Fibroblast of lung (primary cell): ENCODE measurements around the gene ACR. TPM values are rescaled to one million over a fixed set of nuclear protein-coding genes. Genes with fewer than 3 reads are reported as not detected.

Experiments used
- DNase-seq, 2 donors: peaks; one replicate each; pipeline versions ENCODE4 v3.0.0 to v3.0.0-alpha.2; 2010; ENCODE audit warnings: low read depth in 2 of 2
- H2AFZ ChIP-seq: 2 replicates; pipeline ENCODE4 v1.5.1; 2012; ENCODE audit warnings: low read length, control low read depth, inconsistent platforms
- H3K27ac ChIP-seq: 2 replicates; pipeline ENCODE4 v1.5.1; 2011; ENCODE audit warnings: low read length, control low read depth; ENCODE audit not compliant: insufficient read depth
- H3K27me3 ChIP-seq: 2 replicates; pipeline ENCODE4 v1.5.1; 2011; ENCODE audit warnings: mild to moderate bottlenecking, low read length; ENCODE audit not compliant: control insufficient read depth, insufficient read depth
- H3K36me3 ChIP-seq: 2 replicates; pipeline ENCODE4 v1.5.1; 2011; ENCODE audit warnings: low read length; ENCODE audit not compliant: control insufficient read depth, insufficient read depth
- H3K4me1 ChIP-seq: 2 replicates; pipeline ENCODE4 v1.5.1; 2011; ENCODE audit warnings: low read length; ENCODE audit not compliant: control insufficient read depth, insufficient read depth; ENCODE audit errors: extremely low read depth
- H3K4me2 ChIP-seq: 2 replicates; pipeline ENCODE4 v1.5.1; 2011; ENCODE audit warnings: low read length, control low read depth; ENCODE audit not compliant: insufficient read depth; ENCODE audit errors: extremely low read depth
- H3K4me3 ChIP-seq, 4 experiments: fragments of 200-600 bp in 1 of 4; sonication (generic) in 1 of 4; replicated peaks in 1 of 4; 2 replicates each; pipeline ENCODE4 v1.5.1; 2011 to 2016; ENCODE audit warnings: low read length in 4 of 4, low read depth in 3 of 4, mild to moderate bottlenecking in 3 of 4, control low read depth in 2 of 4, inconsistent platforms in 1 of 4, mixed read lengths in 1 of 4; ENCODE audit not compliant: insufficient read depth in 1 of 4; ENCODE audit errors: control extremely low read depth in 1 of 4
- H3K79me2 ChIP-seq: 2 replicates; pipeline ENCODE4 v1.5.1; 2012; ENCODE audit warnings: mild to moderate bottlenecking, low read length, inconsistent platforms; ENCODE audit not compliant: control insufficient read depth, insufficient read depth
- H3K9ac ChIP-seq: 2 replicates; pipeline ENCODE4 v1.5.1; 2011; ENCODE audit warnings: mild to moderate bottlenecking, low read length, control low read depth; ENCODE audit not compliant: insufficient read depth
- H3K9me3 ChIP-seq: 2 replicates; pipeline ENCODE4 v1.5.1; 2012; ENCODE audit warnings: low read depth, low read length; ENCODE audit not compliant: control insufficient read depth, insufficient read depth
- H4K20me1 ChIP-seq: 2 replicates; pipeline ENCODE4 v1.5.1; 2011; ENCODE audit warnings: low read length; ENCODE audit not compliant: control insufficient read depth, insufficient read depth; ENCODE audit errors: extremely low read depth
- EZH2 ChIP-seq: IDR thresholded peaks from 2 replicates; pipeline ENCODE4 v1.5.1; 2012; ENCODE audit warnings: low read length, control low read depth, mild to moderate bottlenecking; ENCODE audit errors: missing control alignments
- polyA minus RNA-seq: library from RNA; depleted of rRNA, polyadenylated mRNA; stranded (reverse); fragments of >200 nt; gene quantifications from 2 replicates; pipeline ENCODE4 v1.2.3, GENCODE V29; 2011; ENCODE audit warnings: low replicate concordance
- polyA plus RNA-seq, 2 donors: library from polyadenylated mRNA; depleted of rRNA in 1 of 2; stranded (reverse) in 1 of 2; unstranded in 1 of 2; fragments of >200 nt; gene quantifications; 2 replicates each; pipeline ENCODE4 v1.2.1, GENCODE V29; 2011 to 2012; ENCODE audit warnings: missing spikeins in 1 of 2
- total RNA-seq: library from RNA; depleted of rRNA; stranded (reverse); fragments of >200 nt; gene quantifications from 2 replicates; pipeline ENCODE4 v1.2.1, GENCODE V29; 2014
- TF ChIP-seq, protein P1 (sequence below), 2 donors: IDR thresholded peaks in 1 of 2; conservative IDR thresholded peaks in 1 of 2; 1 replicate in 1 of 2; 2 replicates in 1 of 2; pipeline ENCODE4 v1.5.1; 2011 to 2012; ENCODE audit warnings: low read length in 2 of 2, control low read depth in 1 of 2, inconsistent platforms in 1 of 2, low read depth in 1 of 2, mild to moderate bottlenecking in 1 of 2

Gene ACR
- total RNA-seq (not detected in 2 replicates), polyA plus RNA-seq (not detected in 2 replicates), polyA minus RNA-seq (not detected in 2 replicates)
- not detected in 2 replicates for polyA plus RNA-seq (2012)

DNA sequence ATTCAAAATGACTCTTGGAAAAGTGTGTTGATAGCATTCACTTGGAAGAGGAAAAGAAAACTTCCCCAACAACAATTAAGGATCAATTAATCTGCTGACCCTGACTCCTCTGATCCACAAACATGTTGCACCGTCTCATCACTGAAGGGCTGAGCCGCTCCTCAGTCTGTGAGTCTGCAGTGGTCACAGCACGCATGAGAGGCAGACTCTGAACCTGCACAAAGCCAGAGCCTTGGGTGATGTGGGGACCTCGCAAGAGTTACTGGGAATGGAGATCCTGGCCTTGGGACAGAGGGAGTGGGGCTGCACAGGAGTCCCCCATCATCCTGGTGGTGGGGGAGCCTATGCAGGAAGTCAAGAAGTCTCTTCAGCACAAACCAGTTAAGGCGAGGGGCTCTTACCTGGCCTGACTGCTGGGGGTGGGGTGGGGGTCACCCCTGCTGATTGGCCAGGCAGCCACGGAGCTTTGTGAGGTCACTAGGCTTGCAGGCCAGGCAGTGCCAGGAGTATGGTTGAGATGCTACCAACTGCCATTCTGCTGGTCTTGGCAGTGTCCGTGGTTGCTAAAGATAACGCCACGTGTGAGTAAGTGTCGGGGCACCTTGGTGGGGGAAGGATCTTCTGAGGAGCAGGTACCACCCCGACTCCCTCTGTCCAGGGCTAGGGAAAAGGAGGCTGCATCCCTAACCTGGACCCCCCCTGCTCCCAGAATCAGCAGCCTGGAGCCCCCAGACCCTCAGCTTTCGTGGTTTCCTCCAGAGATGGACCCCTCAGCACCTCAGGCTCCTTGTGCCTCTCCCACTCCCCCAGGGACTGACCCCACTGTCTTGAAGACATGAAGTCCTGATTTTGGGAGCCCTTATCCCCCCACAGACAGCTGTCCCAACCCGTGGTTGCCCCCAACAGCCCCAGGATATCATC is at the start of gene ACR:
ACR (plus strand) TSS at position 477 of the 921 bp plus-strand sequence; CDS start at position 509, 32 bp downstream.
- Histone ChIP-seq H3K27ac (no peak within 1 kb of the TSS), H4K20me1 (no peaks in the 10 kb centered on the region), H3K27me3 (no peaks in the 10 kb centered on the region), H3K9ac (no peak within 1 kb of the TSS), H3K9me3 (no peaks in the 10 kb centered on the region), H3K4me2 (no peak within 1 kb of the TSS), H3K79me2 (no peaks in the 10 kb centered on the region), H3K4me3 (no peak within 1 kb of the TSS), H3K4me1 (peaks cover 4% of the 10 kb centered on the region), H2AFZ (no peak within 1 kb of the TSS), H3K36me3 (no peaks in the 10 kb centered on the region)
- DNase-seq, result no peak
- TF ChIP-seq EZH2, result no peak
- TF ChIP-seq, protein P1, sequence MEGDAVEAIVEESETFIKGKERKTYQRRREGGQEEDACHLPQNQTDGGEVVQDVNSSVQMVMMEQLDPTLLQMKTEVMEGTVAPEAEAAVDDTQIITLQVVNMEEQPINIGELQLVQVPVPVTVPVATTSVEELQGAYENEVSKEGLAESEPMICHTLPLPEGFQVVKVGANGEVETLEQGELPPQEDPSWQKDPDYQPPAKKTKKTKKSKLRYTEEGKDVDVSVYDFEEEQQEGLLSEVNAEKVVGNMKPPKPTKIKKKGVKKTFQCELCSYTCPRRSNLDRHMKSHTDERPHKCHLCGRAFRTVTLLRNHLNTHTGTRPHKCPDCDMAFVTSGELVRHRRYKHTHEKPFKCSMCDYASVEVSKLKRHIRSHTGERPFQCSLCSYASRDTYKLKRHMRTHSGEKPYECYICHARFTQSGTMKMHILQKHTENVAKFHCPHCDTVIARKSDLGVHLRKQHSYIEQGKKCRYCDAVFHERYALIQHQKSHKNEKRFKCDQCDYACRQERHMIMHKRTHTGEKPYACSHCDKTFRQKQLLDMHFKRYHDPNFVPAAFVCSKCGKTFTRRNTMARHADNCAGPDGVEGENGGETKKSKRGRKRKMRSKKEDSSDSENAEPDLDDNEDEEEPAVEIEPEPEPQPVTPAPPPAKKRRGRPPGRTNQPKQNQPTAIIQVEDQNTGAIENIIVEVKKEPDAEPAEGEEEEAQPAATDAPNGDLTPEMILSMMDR (conservative IDR thresholded peaks at IDR 0.05 in 1 of 2, IDR thresholded peaks at IDR 0.05 in 1 of 2; ENCODE audit: low read depth in 1 of 2, low read length in 2 of 2), result no peak

DNA sequence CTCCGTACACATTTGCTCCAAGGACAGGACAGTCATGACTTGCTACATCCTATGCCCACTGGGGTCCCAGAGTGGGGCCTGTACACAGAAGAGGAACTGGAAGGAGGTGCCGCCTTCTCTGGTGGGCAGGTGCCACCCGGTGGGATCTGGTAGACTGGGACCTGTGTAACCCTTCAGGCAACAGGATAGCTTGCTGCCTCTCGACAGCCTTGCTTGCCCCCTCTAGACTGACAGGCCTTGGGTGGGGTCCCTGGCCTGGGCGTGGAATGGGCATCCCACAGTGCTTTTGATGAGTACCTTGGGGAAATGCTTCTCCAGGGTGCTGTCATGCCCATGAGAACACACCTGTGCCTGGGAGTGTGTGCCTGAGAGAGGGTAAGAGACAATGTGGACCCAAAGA is 49.6 kb upstream of the ACR start:
- no peaks in the 10 kb centered on the region for H3K4me1 ChIP-seq
- no peak overlapping the region for H3K9ac ChIP-seq
- no peaks in the 10 kb centered on the region for H3K36me3 ChIP-seq
- H3K4me3 ChIP-seq, result no peak overlapping the region
- H3K4me2 ChIP-seq, result no peak overlapping the region
- TF ChIP-seq EZH2, result no peak
- TF ChIP-seq, protein P1 (conservative IDR thresholded peaks at IDR 0.05 in 1 of 2, IDR thresholded peaks at IDR 0.05 in 1 of 2; ENCODE audit: low read depth in 1 of 2, low read length in 2 of 2), result no peak
- H3K27ac ChIP-seq, result no peak overlapping the region
- no peak for DNase-seq
- no peaks in the 10 kb centered on the region for H3K9me3 ChIP-seq
- no peaks in the 10 kb centered on the region for H3K27me3 ChIP-seq
- no peak overlapping the region for H2AFZ ChIP-seq
- H3K79me2 ChIP-seq, result no peaks in the 10 kb centered on the region
- no peaks in the 10 kb centered on the region for H4K20me1 ChIP-seq

DNA sequence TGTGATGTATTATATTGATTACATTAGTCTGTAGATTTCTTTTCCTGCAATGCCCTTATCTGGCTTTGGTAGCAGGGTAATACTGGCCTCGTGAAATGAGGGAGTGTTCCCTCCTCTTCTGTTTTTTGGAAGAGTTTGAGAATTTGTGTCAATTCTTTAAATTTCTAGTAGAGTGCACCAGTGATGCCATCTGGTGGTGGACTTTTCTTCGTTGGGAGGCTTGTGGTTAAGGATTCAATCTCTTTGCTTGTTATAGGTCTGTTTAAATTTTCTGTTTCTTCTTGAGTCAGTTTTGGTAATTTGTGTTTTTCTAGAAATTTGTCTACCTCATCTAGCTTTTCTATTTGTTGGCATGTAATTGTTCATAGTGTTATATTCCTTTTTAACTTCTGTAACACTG is 46.5 kb upstream of the ACR start:
- Histone ChIP-seq H3K4me2 (no peak overlapping the region), H2AFZ (no peak overlapping the region), H3K9ac (no peak overlapping the region), H3K79me2 (no peaks in the 10 kb centered on the region), H4K20me1 (no peaks in the 10 kb centered on the region), H3K27me3 (no peaks in the 10 kb centered on the region), H3K4me1 (no peaks in the 10 kb centered on the region), H3K27ac (no peak overlapping the region), H3K9me3 (no peaks in the 10 kb centered on the region), H3K4me3 (no peak overlapping the region), H3K36me3 (no peaks in the 10 kb centered on the region)
- peak in 1 of 2 donors; percentile 73 for DNase-seq
- TF ChIP-seq EZH2, result no peak
- TF ChIP-seq, protein P1 (conservative IDR thresholded peaks at IDR 0.05 in 1 of 2, IDR thresholded peaks at IDR 0.05 in 1 of 2; ENCODE audit: low read depth in 1 of 2, low read length in 2 of 2), result peak; percentile 49 to 64
